ENCODE data around the gene ACBD5. TPM values are rescaled to one million over a fixed set of nuclear protein-coding genes. Genes with fewer than 3 reads are reported as not detected.

Gene ACBD5
- total RNA-seq, 1 donor: 10.8 TPM

GRCh38 chr10:27155066-27155754 lies 85.4 kb downstream of the ACBD5 start, which contains the start of gene MASTL:
MASTL (plus strand) TSS chr10:27155352; CDS start chr10:27155427, 75 bp downstream.
- DNase-seq (ENCODE audit: low read depth in 2 of 3, low spot score in 2 of 3): peak; percentile 92 to 97 (median 95)

DNA sequence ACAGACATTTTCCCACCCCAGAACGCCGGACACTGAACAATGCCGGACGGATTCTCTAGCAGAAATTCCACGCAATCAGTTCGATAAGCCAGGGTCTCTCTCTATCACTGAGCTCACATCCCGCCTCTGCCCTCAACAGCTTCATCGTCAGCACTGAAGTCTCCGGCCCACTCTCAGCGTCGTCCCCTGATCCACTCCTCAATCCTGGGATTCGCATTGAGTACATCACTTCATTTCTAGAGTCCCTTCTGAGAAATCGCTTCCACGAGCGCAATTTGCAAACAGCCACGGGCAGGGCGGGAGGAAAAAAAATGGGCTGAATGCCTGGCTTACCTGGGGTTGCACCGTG lies 86.8 kb downstream of the ACBD5 start:
- no peak for DNase-seq (ENCODE audit: low read depth in 2 of 3, low spot score in 2 of 3)

- DNase-seq (ENCODE audit: low read depth in 2 of 3, low spot score in 2 of 3): no peak
Measured at GRCh38 chr10:27153329-27153728, 87.3 kb downstream of the ACBD5 start.

DNA sequence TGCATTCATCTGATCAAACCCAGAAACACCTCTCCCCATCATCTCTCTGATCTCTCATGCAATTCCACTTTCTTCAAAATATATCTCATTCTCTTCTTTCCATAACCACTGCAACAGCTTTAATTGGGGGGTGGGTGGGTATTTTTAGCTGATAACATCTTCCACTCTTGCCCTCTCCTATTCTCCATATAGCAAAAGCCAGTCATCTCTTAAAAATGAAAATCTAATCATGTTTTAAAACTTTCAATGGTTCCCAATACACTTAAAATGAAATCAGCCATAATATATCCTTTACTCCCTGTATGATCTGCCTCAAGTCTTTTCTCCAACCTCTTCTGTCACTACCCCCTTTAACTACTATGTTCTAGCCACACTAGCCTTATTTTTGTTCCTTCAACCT lies 87.9 kb downstream of the ACBD5 start:
- no peak for DNase-seq (ENCODE audit: low read depth in 2 of 3, low spot score in 2 of 3)

DNA sequence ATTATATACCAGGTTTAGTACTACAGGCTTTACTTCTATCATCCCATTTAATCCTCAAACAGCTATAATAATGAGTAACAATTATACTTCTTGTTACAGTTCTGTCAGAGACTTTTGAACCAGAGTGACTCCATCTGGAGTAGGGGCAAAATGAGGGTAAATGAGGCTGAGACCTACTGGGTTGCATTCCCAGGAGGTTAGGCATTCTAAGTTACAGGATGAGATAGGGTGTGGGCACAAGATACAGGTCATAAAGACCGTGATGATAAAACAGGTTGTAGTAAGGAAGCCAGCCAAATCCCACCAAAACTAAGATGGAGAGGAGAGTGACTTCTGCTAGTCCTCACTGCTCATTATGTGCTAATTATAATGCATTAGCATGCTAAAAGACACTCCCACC lies 90.3 kb downstream of the ACBD5 start:
- no peak for DNase-seq (ENCODE audit: low read depth in 2 of 3, low spot score in 2 of 3)

DNA sequence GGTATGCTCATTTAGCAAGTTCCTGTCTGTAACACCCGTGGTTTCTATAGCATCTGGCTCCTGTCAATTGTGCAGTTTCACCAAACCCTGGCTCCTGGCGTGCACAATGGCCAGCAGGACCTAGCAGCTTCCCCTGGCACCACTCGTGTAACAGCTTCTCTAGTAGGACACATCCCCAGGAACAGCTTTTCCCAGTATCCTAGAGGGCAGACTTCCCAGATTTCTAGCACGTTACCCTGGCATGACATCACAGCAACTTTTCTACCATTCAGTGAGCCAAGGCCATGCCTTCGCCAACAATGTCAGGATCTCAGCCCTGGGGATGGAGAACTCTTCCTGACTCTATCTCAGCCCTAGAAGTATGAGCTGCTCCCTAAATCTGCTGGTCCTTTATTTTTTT lies 92.9 kb downstream of the ACBD5 start:
- no peak for DNase-seq (ENCODE audit: low read depth in 2 of 3, low spot score in 2 of 3)

DNA sequence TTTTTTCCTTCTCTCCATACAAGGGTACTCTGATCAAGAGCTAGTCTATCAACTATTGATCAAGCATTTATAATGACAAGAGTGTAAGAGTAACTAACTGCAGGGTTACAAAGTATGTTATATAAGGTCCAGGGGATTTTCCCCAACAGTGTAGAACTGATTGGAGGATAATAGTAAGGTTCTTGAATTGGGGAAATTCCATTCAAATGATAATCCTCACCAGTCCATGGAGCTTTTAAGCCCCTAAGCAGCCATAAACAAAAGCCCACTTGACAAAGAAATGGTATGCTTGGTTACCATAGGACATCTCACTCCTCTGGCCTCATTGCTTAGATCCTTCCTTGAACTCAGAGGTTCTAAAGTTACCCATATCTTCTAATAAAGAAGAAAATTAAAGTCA lies 94.7 kb downstream of the ACBD5 start:
- no peak for DNase-seq (ENCODE audit: low read depth in 2 of 3, low spot score in 2 of 3)

Small RNA genes within 50 kb of the gene (small RNA-seq; reads per million reads assigned to genes)
- gene RNU2-24P (0.95 reads per million, percentile 29 among the genes with 10 or more reads in this experiment), gene RNU7-12P (not detected)

Other genes starting within 250 kb of the ACBD5 start
- 2.4 TPM for gene ANKRD26, start 140.3 kb downstream of the ACBD5 start, total RNA-seq
- 29.4 TPM for gene YME1L1, start 86.4 kb downstream of the ACBD5 start, total RNA-seq
- gene MASTL, start 85.4 kb downstream of the ACBD5 start, total RNA-seq: 4.6 TPM

Measured in hematopoietic multipotent progenitor cell (in vitro differentiated cells).